ENCODE measurements around the gene PTPN7. TPM values are rescaled to one million over a fixed set of nuclear protein-coding genes. Genes with fewer than 3 reads are reported as not detected.

The PTPN7 gene
- total RNA-seq, 1 experiment from 2014 or later = not detected

DNA sequence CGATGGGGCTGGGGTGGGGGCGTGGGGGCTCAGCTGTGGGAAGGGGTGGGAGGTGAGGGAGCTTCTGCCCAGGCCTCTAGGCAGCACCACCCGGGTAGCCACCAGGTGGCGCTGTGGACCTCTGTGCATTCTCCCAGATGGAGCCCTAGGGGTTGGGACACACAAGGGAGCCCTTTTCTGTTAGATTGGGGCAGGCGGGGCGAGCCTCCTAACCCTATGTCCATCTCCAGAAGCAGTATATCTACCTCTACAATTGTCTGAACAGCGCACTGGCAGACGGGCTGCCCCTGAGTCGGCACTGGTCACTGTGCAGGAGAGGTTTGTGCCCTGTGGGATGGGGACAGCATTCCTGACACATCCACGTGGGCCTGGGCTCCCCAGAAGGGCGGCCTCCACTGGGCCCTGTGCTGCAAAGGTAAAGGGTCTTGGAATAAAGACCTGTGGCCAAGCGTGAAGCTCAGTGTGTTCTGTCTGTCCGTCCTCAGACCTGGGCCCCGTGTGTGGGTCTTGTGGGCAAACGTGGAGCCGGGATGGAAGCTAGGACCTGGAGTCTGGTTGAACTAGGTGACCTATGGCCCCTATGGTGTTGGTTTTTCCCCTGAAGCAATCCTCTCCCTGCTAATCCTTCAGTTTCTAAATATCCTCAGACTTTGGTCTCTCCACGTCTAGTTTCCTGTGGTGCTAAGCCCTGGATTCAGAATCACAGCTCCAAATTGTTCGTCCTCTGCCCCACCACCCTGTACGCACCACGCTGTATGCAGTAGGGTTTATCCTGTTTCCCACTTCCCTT lies 28.8 kb upstream of the PTPN7 start:
- BruUV-seq (replicated peaks) = no TSS peak
- DNase-seq (ENCODE audit: unreplicated experiment) = peak; percentile 87

DNA sequence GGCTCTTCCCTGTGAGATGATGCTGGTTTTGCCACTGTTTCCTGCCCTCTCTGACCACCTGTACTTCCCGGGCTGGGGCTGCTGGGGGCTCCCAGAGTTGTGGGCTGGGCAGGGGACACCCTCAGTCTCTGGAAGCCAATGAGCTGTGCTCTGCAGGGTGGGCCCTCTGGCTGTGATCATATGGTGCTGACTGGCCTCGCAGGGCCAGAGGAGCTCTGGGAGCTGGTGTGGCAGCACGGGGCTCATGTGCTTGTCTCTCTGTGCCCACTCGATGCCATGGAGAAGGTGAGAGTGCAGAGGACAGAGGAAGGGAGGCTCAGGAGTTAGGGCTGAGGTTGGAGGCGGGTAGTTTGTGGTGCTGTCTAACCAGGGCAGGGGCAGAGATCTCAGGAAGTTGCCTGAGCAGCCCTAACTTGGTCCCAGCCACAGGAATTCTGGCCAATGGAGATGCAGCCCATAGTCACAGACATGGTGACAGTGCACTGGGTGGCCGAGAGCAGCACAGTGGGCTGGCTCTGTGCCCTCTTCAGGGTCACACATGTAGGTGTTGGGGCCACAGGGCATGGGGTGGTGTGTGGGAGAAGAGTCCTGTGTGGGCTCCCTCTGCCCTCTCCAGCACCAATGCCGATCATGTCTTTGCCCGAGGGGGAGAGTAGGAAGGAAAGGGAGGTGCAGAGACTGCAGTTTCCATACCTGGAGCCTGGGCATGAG lies 27.4 kb upstream of the PTPN7 start:
- Mint-ChIP-seq H3K27me3 (ENCODE audit: insufficient read depth, unreplicated experiment) (peaks cover 48% of the 10 kb centered on the region), H3K4me1 (ENCODE audit: insufficient read depth, unreplicated experiment) (peaks cover 13% of the 10 kb centered on the region), H3K9me3 (ENCODE audit: unreplicated experiment) (no peaks in the 10 kb centered on the region), H3K4me3 (ENCODE audit: unreplicated experiment) (no peak overlapping the region), H3K36me3 (ENCODE audit: insufficient read depth, unreplicated experiment) (peaks cover 5% of the 10 kb centered on the region), H3K27ac (ENCODE audit: low read depth, unreplicated experiment) (no peak overlapping the region)
- TF ChIP-seq, protein P1, sequence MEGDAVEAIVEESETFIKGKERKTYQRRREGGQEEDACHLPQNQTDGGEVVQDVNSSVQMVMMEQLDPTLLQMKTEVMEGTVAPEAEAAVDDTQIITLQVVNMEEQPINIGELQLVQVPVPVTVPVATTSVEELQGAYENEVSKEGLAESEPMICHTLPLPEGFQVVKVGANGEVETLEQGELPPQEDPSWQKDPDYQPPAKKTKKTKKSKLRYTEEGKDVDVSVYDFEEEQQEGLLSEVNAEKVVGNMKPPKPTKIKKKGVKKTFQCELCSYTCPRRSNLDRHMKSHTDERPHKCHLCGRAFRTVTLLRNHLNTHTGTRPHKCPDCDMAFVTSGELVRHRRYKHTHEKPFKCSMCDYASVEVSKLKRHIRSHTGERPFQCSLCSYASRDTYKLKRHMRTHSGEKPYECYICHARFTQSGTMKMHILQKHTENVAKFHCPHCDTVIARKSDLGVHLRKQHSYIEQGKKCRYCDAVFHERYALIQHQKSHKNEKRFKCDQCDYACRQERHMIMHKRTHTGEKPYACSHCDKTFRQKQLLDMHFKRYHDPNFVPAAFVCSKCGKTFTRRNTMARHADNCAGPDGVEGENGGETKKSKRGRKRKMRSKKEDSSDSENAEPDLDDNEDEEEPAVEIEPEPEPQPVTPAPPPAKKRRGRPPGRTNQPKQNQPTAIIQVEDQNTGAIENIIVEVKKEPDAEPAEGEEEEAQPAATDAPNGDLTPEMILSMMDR (IDR thresholded peaks at IDR 0.05; ENCODE audit: unreplicated experiment) = no peak
- intact Hi-C loops (cut with micrococcal nuclease) = loop anchor here (10.0 kb wide), 1 partner anchor 257 kb away; no protein-coding TSS in a partner anchor
- DNase-seq (ENCODE audit: unreplicated experiment) = no peak
- ChIA-PET POLR2A (interaction anchor here (1.3 to 2.7 kb wide), 2 partner anchors 127 to 128 kb away, joined by 4 to 11 read pairs; no protein-coding TSS in a partner anchor), CTCF (interaction anchor here (0.5 to 21.3 kb wide), 22 partner anchors 8 to 531 kb away, joined by 3 to 954 read pairs (median 9); partner anchors contain the start of gene UBE2T)
- BruUV-seq (replicated peaks) = no TSS peak

More for the DNA sequence above, 28.8 kb upstream of the PTPN7 start:
- ChIA-PET CTCF (interaction anchor here (0.6 to 21.3 kb wide), 65 partner anchors 10 to 1342 kb away, joined by 3 to 954 read pairs (median 5); partner anchors contain the start of genes PTPN7 and UBE2T), POLR2A (interaction anchor here (0.6 to 2.7 kb wide), 10 partner anchors 8 to 641 kb away, joined by 3 to 11 read pairs (median 3); no protein-coding TSS in a partner anchor)
- no peaks in the 10 kb centered on the region for H3K9me3 Mint-ChIP-seq (ENCODE audit: unreplicated experiment)
- H3K27me3 Mint-ChIP-seq (ENCODE audit: insufficient read depth, unreplicated experiment) = peaks cover 46% of the 10 kb centered on the region
- peaks cover 5% of the 10 kb centered on the region for H3K36me3 Mint-ChIP-seq (ENCODE audit: insufficient read depth, unreplicated experiment)
- intact Hi-C loops (cut with micrococcal nuclease) = loop anchor here (1.0 to 10.0 kb wide), 2 partner anchors 126 to 256 kb away; no protein-coding TSS in a partner anchor
- no peak overlapping the region for H3K27ac Mint-ChIP-seq (ENCODE audit: low read depth, unreplicated experiment)
- H3K4me1 Mint-ChIP-seq (ENCODE audit: insufficient read depth, unreplicated experiment) = peaks cover 6% of the 10 kb centered on the region
- no peak overlapping the region for H3K4me3 Mint-ChIP-seq (ENCODE audit: unreplicated experiment)
- TF ChIP-seq, protein P1 (IDR thresholded peaks at IDR 0.05; ENCODE audit: unreplicated experiment) = peak; percentile 99

GRCh38 chr1:202187041-202187671 lies 26.8 kb upstream of the PTPN7 start:
- Mint-ChIP-seq H3K36me3 (ENCODE audit: insufficient read depth, unreplicated experiment) (peaks cover 5% of the 10 kb centered on the region), H3K4me3 (ENCODE audit: unreplicated experiment) (no peak overlapping the region), H3K4me1 (ENCODE audit: insufficient read depth, unreplicated experiment) (peaks cover 13% of the 10 kb centered on the region), H3K27ac (ENCODE audit: low read depth, unreplicated experiment) (no peak overlapping the region), H3K27me3 (ENCODE audit: insufficient read depth, unreplicated experiment) (peaks cover 48% of the 10 kb centered on the region), H3K9me3 (ENCODE audit: unreplicated experiment) (no peaks in the 10 kb centered on the region)
- BruUV-seq (replicated peaks) = no TSS peak
- ChIA-PET POLR2A (interaction anchor here (1.3 kb wide), 1 partner anchor 128 kb away, joined by 4 read pairs; no protein-coding TSS in a partner anchor), CTCF (interaction anchor here (0.5 to 21.3 kb wide), 22 partner anchors 9 to 532 kb away, joined by 3 to 954 read pairs (median 6); partner anchors contain the start of gene UBE2T)
- intact Hi-C loops (cut with micrococcal nuclease) = loop anchor here (10.0 kb wide), 1 partner anchor 258 kb away; no protein-coding TSS in a partner anchor
- TF ChIP-seq, protein P1 (IDR thresholded peaks at IDR 0.05; ENCODE audit: unreplicated experiment) = no peak
- no peak for DNase-seq (ENCODE audit: unreplicated experiment)

Data from MCF 10A (cell line).